ENCODE data around the gene INAVA.

INAVA gene

DNA sequence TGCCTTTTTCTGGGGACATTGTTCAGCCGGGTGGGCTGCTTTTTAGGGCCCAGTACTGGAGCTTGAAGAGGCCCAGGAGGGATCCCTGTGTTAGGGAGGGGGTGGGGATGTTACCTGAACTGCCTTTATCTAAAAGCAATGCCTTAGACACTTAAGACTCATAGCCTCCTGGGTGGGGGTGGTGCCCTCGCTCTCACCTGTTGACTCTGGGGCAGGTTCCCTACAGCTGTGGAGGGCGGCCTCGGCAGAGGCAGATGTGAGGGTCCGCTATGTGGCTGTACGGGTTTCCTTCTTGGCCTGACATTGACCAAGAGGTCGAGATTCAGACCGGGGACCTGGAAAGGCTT is 716 bp downstream of the INAVA start:
- no peak for DNase-seq (ENCODE audit: extremely low read depth, insufficient read length)
- Histone ChIP-seq H3K27me3 (replicated peaks; ENCODE audit: control insufficient read depth, insufficient read depth, low read length) (no peaks in the 10 kb centered on the region), H3K4me3 (replicated peaks; ENCODE audit: low read depth, low read length) (no peak overlapping the region), H3K36me3 (ENCODE audit: control insufficient read depth, insufficient read depth, low read length) (no peaks in the 10 kb centered on the region)
- TF ChIP-seq, protein P1, sequence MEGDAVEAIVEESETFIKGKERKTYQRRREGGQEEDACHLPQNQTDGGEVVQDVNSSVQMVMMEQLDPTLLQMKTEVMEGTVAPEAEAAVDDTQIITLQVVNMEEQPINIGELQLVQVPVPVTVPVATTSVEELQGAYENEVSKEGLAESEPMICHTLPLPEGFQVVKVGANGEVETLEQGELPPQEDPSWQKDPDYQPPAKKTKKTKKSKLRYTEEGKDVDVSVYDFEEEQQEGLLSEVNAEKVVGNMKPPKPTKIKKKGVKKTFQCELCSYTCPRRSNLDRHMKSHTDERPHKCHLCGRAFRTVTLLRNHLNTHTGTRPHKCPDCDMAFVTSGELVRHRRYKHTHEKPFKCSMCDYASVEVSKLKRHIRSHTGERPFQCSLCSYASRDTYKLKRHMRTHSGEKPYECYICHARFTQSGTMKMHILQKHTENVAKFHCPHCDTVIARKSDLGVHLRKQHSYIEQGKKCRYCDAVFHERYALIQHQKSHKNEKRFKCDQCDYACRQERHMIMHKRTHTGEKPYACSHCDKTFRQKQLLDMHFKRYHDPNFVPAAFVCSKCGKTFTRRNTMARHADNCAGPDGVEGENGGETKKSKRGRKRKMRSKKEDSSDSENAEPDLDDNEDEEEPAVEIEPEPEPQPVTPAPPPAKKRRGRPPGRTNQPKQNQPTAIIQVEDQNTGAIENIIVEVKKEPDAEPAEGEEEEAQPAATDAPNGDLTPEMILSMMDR (IDR thresholded peaks at IDR 0.05; ENCODE audit: insufficient read depth, low read length, poor library complexity, severe bottlenecking): no peak

DNA sequence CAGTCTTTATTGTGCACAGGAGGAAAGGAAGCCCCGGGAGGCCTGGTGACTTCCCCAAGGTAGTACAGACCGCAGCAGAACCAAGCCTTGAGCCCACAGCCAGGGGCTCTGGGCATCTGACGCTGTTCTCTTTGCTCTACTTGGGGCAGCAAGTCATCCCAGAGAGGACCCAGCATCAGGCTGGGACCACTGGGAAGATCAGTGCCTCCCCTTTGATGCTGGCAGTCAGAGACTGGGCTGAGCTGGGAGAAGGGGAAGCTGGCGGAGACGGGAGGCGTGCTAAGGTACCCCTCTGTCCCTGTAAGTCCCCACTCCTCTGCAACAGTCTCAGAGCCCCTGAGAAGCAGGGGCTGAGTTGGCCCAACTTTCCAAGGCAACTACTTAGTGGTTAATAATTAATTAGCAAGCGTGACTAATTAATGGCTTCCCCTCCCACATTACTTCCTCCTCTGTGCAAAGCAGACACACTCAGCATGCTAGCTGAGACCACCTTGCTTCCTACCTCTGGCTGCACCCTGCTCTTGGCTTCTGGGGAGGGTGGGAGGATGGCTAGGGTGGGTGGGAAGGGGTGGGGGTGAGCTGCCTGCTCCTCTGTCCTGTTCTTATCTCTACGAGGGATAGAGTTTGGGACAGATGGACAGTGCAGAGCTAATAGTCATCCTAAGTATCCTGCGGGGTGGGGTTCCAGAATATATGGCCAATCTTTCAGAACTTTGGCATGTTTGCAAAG is 1.3 kb downstream of the INAVA start:
- H3K4me3 ChIP-seq (replicated peaks; ENCODE audit: low read depth, low read length): no peak overlapping the region
- H3K36me3 ChIP-seq (ENCODE audit: control insufficient read depth, insufficient read depth, low read length): no peaks in the 10 kb centered on the region
- DNase-seq (ENCODE audit: extremely low read depth, insufficient read length): no peak
- H3K27me3 ChIP-seq (replicated peaks; ENCODE audit: control insufficient read depth, insufficient read depth, low read length): no peaks in the 10 kb centered on the region
- TF ChIP-seq, protein P1 (IDR thresholded peaks at IDR 0.05; ENCODE audit: insufficient read depth, low read length, poor library complexity, severe bottlenecking): no peak

DNA sequence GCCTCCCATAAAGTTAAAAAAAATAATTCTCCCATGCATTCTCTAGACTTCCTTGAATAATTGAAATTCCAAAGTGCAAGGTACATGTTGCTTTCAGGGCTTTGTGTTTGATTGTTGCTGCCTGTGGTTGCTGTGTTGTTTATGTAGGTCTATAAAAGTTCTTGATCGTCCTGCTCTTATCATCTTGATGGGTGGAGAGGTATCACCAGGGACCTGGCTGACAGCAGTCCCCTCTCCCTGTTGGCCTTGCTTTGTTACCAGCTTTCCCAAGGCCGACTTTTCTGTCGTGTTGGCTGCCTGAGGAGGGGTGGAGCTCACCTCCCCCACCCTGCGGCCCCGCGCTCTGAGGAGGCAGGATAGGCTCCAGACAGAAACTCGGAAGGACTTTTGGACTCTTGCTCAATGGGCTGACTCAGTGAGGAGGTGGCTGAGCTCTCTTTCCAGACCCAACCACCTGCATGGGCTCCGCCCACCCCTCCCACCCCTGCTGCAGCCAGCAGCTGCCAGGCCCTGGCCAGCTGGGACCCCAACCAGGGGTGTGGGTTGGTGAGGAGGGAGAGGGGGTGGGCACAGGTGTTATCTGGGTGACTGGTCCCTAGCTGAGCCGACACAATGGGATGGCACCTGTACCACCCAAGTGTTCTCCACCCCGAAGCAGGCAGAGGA is 2.0 kb downstream of the INAVA start:
- Histone ChIP-seq H3K4me3 (replicated peaks; ENCODE audit: low read depth, low read length) (no peak overlapping the region), H3K27me3 (replicated peaks; ENCODE audit: control insufficient read depth, insufficient read depth, low read length) (no peaks in the 10 kb centered on the region), H3K36me3 (ENCODE audit: control insufficient read depth, insufficient read depth, low read length) (no peaks in the 10 kb centered on the region)
- DNase-seq (ENCODE audit: extremely low read depth, insufficient read length): no peak
- TF ChIP-seq, protein P1 (IDR thresholded peaks at IDR 0.05; ENCODE audit: insufficient read depth, low read length, poor library complexity, severe bottlenecking): no peak

DNA sequence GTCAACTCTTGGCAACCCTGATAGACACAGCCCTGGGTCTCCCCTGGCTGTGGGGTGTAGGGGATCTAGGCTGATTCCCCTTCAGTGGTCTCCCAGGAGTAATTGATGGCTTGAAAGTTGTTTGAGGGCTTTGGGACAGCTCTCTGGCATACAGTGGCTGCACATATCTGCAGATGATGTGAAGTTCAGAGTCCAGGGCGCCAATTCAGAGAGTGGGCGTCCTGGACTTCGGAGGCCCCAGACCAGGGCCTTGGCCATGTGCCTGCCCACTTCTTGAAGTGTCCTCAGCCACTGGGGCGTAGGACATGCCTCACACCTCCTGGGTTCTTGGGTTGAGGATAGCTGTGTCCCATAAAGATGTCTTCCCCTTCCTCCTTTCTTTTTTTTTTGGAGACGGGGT is 2.6 kb downstream of the INAVA start:
- Histone ChIP-seq H3K4me3 (replicated peaks; ENCODE audit: low read depth, low read length) (no peak overlapping the region), H3K27me3 (replicated peaks; ENCODE audit: control insufficient read depth, insufficient read depth, low read length) (no peaks in the 10 kb centered on the region), H3K36me3 (ENCODE audit: control insufficient read depth, insufficient read depth, low read length) (no peaks in the 10 kb centered on the region)
- no peak for DNase-seq (ENCODE audit: extremely low read depth, insufficient read length)
- TF ChIP-seq, protein P1 (IDR thresholded peaks at IDR 0.05; ENCODE audit: insufficient read depth, low read length, poor library complexity, severe bottlenecking): no peak

DNA sequence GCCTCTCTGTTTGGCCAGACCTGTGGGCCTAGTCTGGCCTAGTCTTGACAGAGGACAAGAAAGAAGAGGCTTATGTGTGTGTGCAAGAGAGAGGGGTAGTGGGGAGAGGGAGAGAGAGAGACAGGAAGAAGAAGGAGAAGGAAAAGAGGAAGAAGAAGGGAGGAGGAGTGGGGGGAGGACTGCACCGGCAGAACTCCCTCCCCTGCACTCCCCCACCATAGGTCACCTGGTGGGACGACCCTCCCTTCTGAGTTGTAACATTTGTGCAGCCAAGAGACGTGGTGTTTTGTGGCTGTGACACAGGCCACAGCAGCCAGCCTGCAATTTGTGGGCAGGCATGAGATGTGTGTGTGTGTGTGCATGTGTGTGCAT is 4.3 kb downstream of the INAVA start:
- no peak for DNase-seq (ENCODE audit: extremely low read depth, insufficient read length)
- TF ChIP-seq, protein P1 (IDR thresholded peaks at IDR 0.05; ENCODE audit: insufficient read depth, low read length, poor library complexity, severe bottlenecking): no peak
- Histone ChIP-seq H3K4me3 (replicated peaks; ENCODE audit: low read depth, low read length) (no peak overlapping the region), H3K36me3 (ENCODE audit: control insufficient read depth, insufficient read depth, low read length) (no peaks in the 10 kb centered on the region), H3K27me3 (replicated peaks; ENCODE audit: control insufficient read depth, insufficient read depth, low read length) (no peaks in the 10 kb centered on the region)
